IMR-90 (cell line): ENCODE measurements around the gene POU2F2. TPM values are rescaled to one million over a fixed set of nuclear protein-coding genes. Genes with fewer than 3 reads are reported as not detected.
A peak's percentile ranks its signal among the peaks of the same experiment; 100 is the strongest.

Experiments
- ATAC-seq: fragments of 200-7000 bp; cut with Tn5 transposase; 2 replicates; pipeline ENCODE4 v1.9.1; 2020; ENCODE audit warnings: low read depth, mild to moderate bottlenecking, moderate library complexity
- BruUV-seq: library from RNA; stranded (reverse); fragments of 400-500 nt; replicated peaks from 2 replicates; lab custom pipeline; 2021; lab: Mats Ljungman, UMichigan
- CTCF ChIA-PET: fragments of 300-600 bp; formaldehyde crosslinking; extraction: SDS; loops from one replicate; lab custom pipeline; 2021; ENCODE audit warnings: antibody characterized with exemption; lab: Yijun Ruan, JAX
- POLR2A ChIA-PET: fragments of 300-600 bp; sonication (Branson Sonifier 250); formaldehyde crosslinking; loops from one replicate; lab custom pipeline; 2022; ENCODE audit warnings: antibody characterized with exemption; ENCODE audit not compliant: unreplicated experiment; lab: Charles Lee
- DNase-seq: peaks from one replicate; pipeline ENCODE4 v3.0.0; 2013
- H2AFZ ChIP-seq: replicated peaks from 2 replicates; pipeline ENCODE3; 2013; ENCODE audit warnings: low read length, mild to moderate bottlenecking; ENCODE audit not compliant: poor library complexity
- H2AK5ac ChIP-seq: 2 replicates; pipeline ENCODE4 v1.6.1; 2013; ENCODE audit warnings: low read depth, low read length, inconsistent platforms
- H2AK9ac ChIP-seq: replicated peaks from 2 replicates; pipeline ENCODE3; 2013; ENCODE audit warnings: mild to moderate bottlenecking, low read depth, low read length, moderate library complexity; ENCODE audit not compliant: poor library complexity
- H2BK120ac ChIP-seq: 2 replicates; pipeline ENCODE4 v1.6.1; 2013; ENCODE audit warnings: low read depth, low read length, inconsistent platforms
- H2BK15ac ChIP-seq: 3 replicates; pipeline ENCODE4 v1.6.1; 2013; ENCODE audit warnings: low read depth, low read length, inconsistent platforms
- H2BK20ac ChIP-seq: 2 replicates; pipeline ENCODE4 v1.6.1; 2013; ENCODE audit warnings: low read depth, mild to moderate bottlenecking, inconsistent platforms, low read length, moderate library complexity
- H2BK5ac ChIP-seq: 2 replicates; pipeline ENCODE4 v1.6.1; 2013; ENCODE audit warnings: mild to moderate bottlenecking, low read depth, low read length, inconsistent platforms; ENCODE audit not compliant: poor library complexity, severe bottlenecking
- H3K14ac ChIP-seq: replicated peaks from 2 replicates; pipeline ENCODE4 v1.6.1; 2013; ENCODE audit warnings: low read depth, low read length, inconsistent platforms
- H3K18ac ChIP-seq: 2 replicates; pipeline ENCODE4 v1.6.1; 2013; ENCODE audit warnings: low read depth, low read length, control low read depth
- H3K23ac ChIP-seq: 2 replicates; pipeline ENCODE4 v1.6.1; 2013; ENCODE audit warnings: low read depth, low read length, inconsistent platforms
- H3K27ac ChIP-seq: 2 replicates; pipeline ENCODE4 v1.5.1; 2013; ENCODE audit warnings: mild to moderate bottlenecking, control low read depth, low read length; ENCODE audit not compliant: insufficient read depth
- H3K27me3 ChIP-seq: 2 replicates; pipeline ENCODE4 v1.6.1; 2013; ENCODE audit warnings: low read length; ENCODE audit not compliant: control insufficient read depth, insufficient read depth
- H3K36me3 ChIP-seq: 2 replicates; pipeline ENCODE4 v1.6.1; 2013; ENCODE audit warnings: low read length, mixed read lengths; ENCODE audit not compliant: control insufficient read depth, insufficient read depth
- H3K4ac ChIP-seq: 2 replicates; pipeline ENCODE4 v1.6.1; 2013; ENCODE audit warnings: low read depth, low read length, inconsistent platforms
- H3K4me1 ChIP-seq: 2 replicates; pipeline ENCODE4 v1.6.1; 2013; ENCODE audit warnings: low read length, mixed read lengths; ENCODE audit not compliant: control insufficient read depth, insufficient read depth
- H3K4me2 ChIP-seq: 2 replicates; pipeline ENCODE4 v1.6.1; 2013; ENCODE audit warnings: low read depth, mild to moderate bottlenecking, control low read depth, low read length, moderate library complexity
- H3K4me3 ChIP-seq: 2 replicates; pipeline ENCODE4 v1.5.1; 2013; ENCODE audit warnings: low read depth, mild to moderate bottlenecking, control low read depth, low read length, moderate library complexity; ENCODE audit not compliant: insufficient read depth
- H3K56ac ChIP-seq: 2 replicates; pipeline ENCODE4 v1.6.1; 2013; ENCODE audit warnings: low read length, inconsistent platforms; ENCODE audit not compliant: insufficient read depth; ENCODE audit errors: extremely low read depth
- H3K79me1 ChIP-seq, 2 experiments: 2 replicates each; pipeline ENCODE4 v1.6.1; 2013; ENCODE audit warnings: low read length in 2 of 2, inconsistent platforms in 1 of 2, low read depth in 1 of 2
- H3K9ac ChIP-seq: 2 replicates; pipeline ENCODE4 v1.6.1; 2013; ENCODE audit warnings: low read depth, low read length, control low read depth
- H3K9me1 ChIP-seq: 2 replicates; pipeline ENCODE4 v1.6.1; 2013; ENCODE audit warnings: low read length, inconsistent platforms; ENCODE audit not compliant: insufficient read depth
- H3K9me3 ChIP-seq: 2 replicates; pipeline ENCODE4 v1.6.1; 2013; ENCODE audit warnings: low read length; ENCODE audit not compliant: control insufficient read depth, insufficient read depth
- H4K20me1 ChIP-seq: 2 replicates; pipeline ENCODE4 v1.6.1; 2013; ENCODE audit warnings: low read length, inconsistent platforms; ENCODE audit not compliant: insufficient read depth
- H4K5ac ChIP-seq: 2 replicates; pipeline ENCODE4 v1.6.1; 2013; ENCODE audit warnings: mild to moderate bottlenecking, low read depth, low read length, control low read depth
- H4K8ac ChIP-seq, 2 experiments: 2 replicates each; pipeline ENCODE4 v1.6.1; 2013; ENCODE audit warnings: low read depth in 2 of 2, low read length in 2 of 2, control low read depth in 1 of 2, inconsistent platforms in 1 of 2
- H4K91ac ChIP-seq: 2 replicates; pipeline ENCODE4 v1.6.1; 2013; ENCODE audit warnings: low read depth, low read length, inconsistent platforms; ENCODE audit not compliant: insufficient read depth
- BHLHE40 ChIP-seq: fragments of 150-350 bp; IDR thresholded peaks from 2 replicates; pipeline ENCODE4 v1.6.1; 2016; ENCODE audit warnings: mild to moderate bottlenecking, low read depth, low read length
- CEBPB ChIP-seq: IDR thresholded peaks from 2 replicates; pipeline ENCODE4 v1.6.1; 2012; ENCODE audit warnings: low read depth, low read length, improper control_type of control experiment
- CTCF ChIP-seq: conservative IDR thresholded peaks from 2 replicates; pipeline ENCODE4 v1.5.1; 2012; ENCODE audit warnings: mild to moderate bottlenecking, low read depth, low read length, improper control_type of control experiment
- MAFK ChIP-seq: IDR thresholded peaks from 2 replicates; pipeline ENCODE4 v1.6.1; 2012; ENCODE audit warnings: low read depth, low read length, improper control_type of control experiment
- POLR2A ChIP-seq: IDR thresholded peaks from 2 replicates; pipeline ENCODE4 v1.6.1; 2012; ENCODE audit warnings: mild to moderate bottlenecking, low read depth, low read length
- SMC3 ChIP-seq: fragments of 150-350 bp; IDR thresholded peaks from 2 replicates; pipeline ENCODE4 v1.6.1; 2016; ENCODE audit warnings: low read depth, mild to moderate bottlenecking, antibody characterized with exemption, low read length, moderate library complexity
- WGBS, 2 experiments: methylation state at CpG; one replicate each; pipeline versions ENCODE4 v1.1.5 to v1.1.7; 2013; ENCODE audit warnings: missing lambda C conversion rate in 2 of 2; ENCODE audit not compliant: insufficient read length in 1 of 2; ENCODE audit errors: extremely low coverage in 2 of 2; 5-methylcytosine and 5-hydroxymethylcytosine counted together
- dilution Hi-C: fragments of 300-500 bp; cut with HindIII; formaldehyde crosslinking; loops from one replicate; pipeline ENCODE4 v1.14.3; 2018; ENCODE audit warnings: low sequenced_read_pairs; ENCODE audit not compliant: unreplicated experiment
- in situ Hi-C: fragments of 300-500 bp; cut with MboI; formaldehyde crosslinking; loops from 3 replicates; pipeline ENCODE4 v1.14.3; 2019; ENCODE audit warnings: low sequenced_read_pairs, inconsistent platforms, mixed read lengths
- intact Hi-C: fragments of 100-400 bp; cut with micrococcal nuclease; formaldehyde crosslinking; loops from 2 replicates; pipeline ENCODE4 v1.10.0; 2022
- polyA plus RNA-seq, 3 experiments: library from polyadenylated mRNA; depleted of rRNA; stranded (reverse); fragments of >200 nt; gene quantifications; 2 replicates each; pipeline ENCODE4 v1.2.3, GENCODE V29; 2012; ENCODE audit warnings: low replicate concordance in 1 of 3
- total RNA-seq: library from RNA; depleted of rRNA; stranded (reverse); fragments of >200 nt; gene quantifications from 2 replicates; pipeline ENCODE4 v1.2.3, GENCODE V29; 2012

POU2F2 gene
- total and polyA plus RNA-seq, 2 of the 4 experiments (the other 2 are of a cell fraction), result 0.54 to 5.0 TPM

GRCh38 chr19:42054205-42054604 is 78.0 kb downstream of the POU2F2 start:
- Histone ChIP-seq H3K27me3 (peaks cover 42% of the 10 kb centered on the region), H3K36me3 (no peaks in the 10 kb centered on the region), H4K5ac (no peak overlapping the region), H2BK15ac (no peak overlapping the region), H3K4me1 (no peaks in the 10 kb centered on the region), H2BK120ac (no peak overlapping the region), H3K4me2 (no peak overlapping the region), H3K23ac (no peak overlapping the region), H3K4me3 (no peak overlapping the region), H2AK5ac (no peak overlapping the region), H3K14ac (no peak overlapping the region), H3K4ac (no peak overlapping the region), H3K9me3 (no peaks in the 10 kb centered on the region), H4K20me1 (no peaks in the 10 kb centered on the region), H2BK20ac (no peak overlapping the region), H3K9me1 (no peaks in the 10 kb centered on the region), H3K79me1 (no peaks in the 10 kb centered on the region), H2AFZ (peak overlapping the region; percentile 7), H3K18ac (no peak overlapping the region), H2AK9ac (no peak overlapping the region), H3K9ac (no peak overlapping the region), H3K27ac (no peak overlapping the region), H2BK5ac (no peak overlapping the region), H4K8ac (no peak overlapping the region), H3K56ac (no peak overlapping the region), H4K91ac (no peak overlapping the region)
- in situ Hi-C loops (no loop called here), dilution Hi-C loops (no loop called here), intact Hi-C loops (no loop called here)
- POLR2A ChIA-PET, result no interaction called here
- DNase-seq, result no peak
- WGBS, 2 experiments, result no CpG with 5 or more reads among the region's 18 CpGs
- BruUV-seq, result no TSS peak
- ATAC-seq, result no peak
- TF ChIP-seq BHLHE40, result no peak
- TF ChIP-seq CTCF, result no peak
- no peak for TF ChIP-seq CEBPB
- no peak for TF ChIP-seq POLR2A
- TF ChIP-seq MAFK, result no peak
- TF ChIP-seq SMC3, result no peak
- CTCF ChIA-PET, result no interaction called here
